Kidney (tissue), 14 donors: ENCODE measurements around the gene FBN1. TPM values are rescaled to one million over a fixed set of nuclear protein-coding genes. Genes with fewer than 3 reads are reported as not detected.

Experiments
- DNase-seq, 5 donors: peaks; one replicate each; pipeline ENCODE4 v3.0.0-alpha.2; 2013 to 2020
- FAIRE-seq: peaks from 2 replicates; lab custom pipeline; 2012; peaks lifted over from hg19 to GRCh38; lab: Jason Lieb, UNC
- H3K27ac ChIP-seq, 2 donors: one replicate each; pipeline ENCODE4 v1.7.0; 2013; ENCODE audit warnings: low read depth in 2 of 2, low read length in 2 of 2, inconsistent platforms in 1 of 2
- H3K27me3 ChIP-seq: one replicate; pipeline ENCODE4 v1.7.1; 2013; ENCODE audit warnings: low read length, inconsistent platforms; ENCODE audit not compliant: control insufficient read depth, insufficient read depth
- H3K36me3 ChIP-seq, 3 donors: one replicate each; pipeline versions ENCODE4 v1.7.0 to v1.7.1; 2013; ENCODE audit warnings: low read length in 3 of 3, control low read depth in 1 of 3, inconsistent platforms in 1 of 3; ENCODE audit not compliant: insufficient read depth in 3 of 3, control insufficient read depth in 2 of 3
- H3K4me1 ChIP-seq, 3 donors: one replicate each; pipeline versions ENCODE4 v1.7.0 to v1.7.1; 2013; ENCODE audit warnings: low read length in 3 of 3, inconsistent platforms in 1 of 3, low read depth in 1 of 3; ENCODE audit not compliant: control insufficient read depth in 2 of 3, insufficient read depth in 2 of 3
- H3K4me3 ChIP-seq, 3 donors: one replicate each; pipeline versions ENCODE4 v1.7.0 to v1.8.1; 2013; ENCODE audit warnings: low read length in 3 of 3, control low read depth in 1 of 3, inconsistent platforms in 1 of 3
- H3K9ac ChIP-seq, 3 donors: one replicate each; pipeline versions ENCODE4 v1.7.0 to v1.7.1; 2013; ENCODE audit warnings: low read length in 3 of 3, control low read depth in 1 of 3, inconsistent platforms in 1 of 3
- H3K9me3 ChIP-seq, 3 donors: one replicate each; pipeline versions ENCODE4 v1.7.0 to v1.7.1; 2013; ENCODE audit warnings: low read length in 3 of 3, control low read depth in 1 of 3, inconsistent platforms in 1 of 3; ENCODE audit not compliant: control insufficient read depth in 2 of 3, insufficient read depth in 1 of 3
- intact Hi-C: fragments of 100-400 bp; cut with DNase I; formaldehyde crosslinking; loops from one replicate; pipeline ENCODE4 v1.11.1; 2022
- polyA plus RNA-seq: library from polyadenylated mRNA; stranded (reverse); fragments of 350-450 nt; fragmentation: Illumina TruSeq; extraction: RNeasy Lipid Tissue Mini Kit (QIAGEN cat#74804); gene quantifications from one replicate; pipeline ENCODE4 v1.2.3, GENCODE V29; 2014; ENCODE audit warnings: low read depth, low replicate concordance; ENCODE audit not compliant: insufficient read depth
- total RNA-seq: library from RNA; stranded (reverse); fragmentation: NEBNext Ultra II Directional; extraction: Animal tissue kit (Norgen Biotek cat#: 25700); gene quantifications from one replicate; pipeline ENCODE4 v1.2.1, GENCODE V29; 2021
- TF ChIP-seq, protein P1 (sequence below): IDR thresholded peaks from 3 replicates; pipeline ENCODE4 v1.5.1; 2012; ENCODE audit warnings: mild to moderate bottlenecking, moderate library complexity, borderline replicate concordance; ENCODE audit not compliant: insufficient read depth; ENCODE audit errors: extremely low read depth
- donor health status: control.
- donor health status: control.
- donor health status: control.
- donor health status: control.
- donor health status: control.
- donor health status: DM: yes; HTN: yes; CAD: no.
- donor health status: Normal renal cell carcinoma (clear cell type).

The FBN1 gene
- total and polyA plus RNA-seq, 2 donors from 2014 or later = 2.4 to 30.8 TPM

DNA sequence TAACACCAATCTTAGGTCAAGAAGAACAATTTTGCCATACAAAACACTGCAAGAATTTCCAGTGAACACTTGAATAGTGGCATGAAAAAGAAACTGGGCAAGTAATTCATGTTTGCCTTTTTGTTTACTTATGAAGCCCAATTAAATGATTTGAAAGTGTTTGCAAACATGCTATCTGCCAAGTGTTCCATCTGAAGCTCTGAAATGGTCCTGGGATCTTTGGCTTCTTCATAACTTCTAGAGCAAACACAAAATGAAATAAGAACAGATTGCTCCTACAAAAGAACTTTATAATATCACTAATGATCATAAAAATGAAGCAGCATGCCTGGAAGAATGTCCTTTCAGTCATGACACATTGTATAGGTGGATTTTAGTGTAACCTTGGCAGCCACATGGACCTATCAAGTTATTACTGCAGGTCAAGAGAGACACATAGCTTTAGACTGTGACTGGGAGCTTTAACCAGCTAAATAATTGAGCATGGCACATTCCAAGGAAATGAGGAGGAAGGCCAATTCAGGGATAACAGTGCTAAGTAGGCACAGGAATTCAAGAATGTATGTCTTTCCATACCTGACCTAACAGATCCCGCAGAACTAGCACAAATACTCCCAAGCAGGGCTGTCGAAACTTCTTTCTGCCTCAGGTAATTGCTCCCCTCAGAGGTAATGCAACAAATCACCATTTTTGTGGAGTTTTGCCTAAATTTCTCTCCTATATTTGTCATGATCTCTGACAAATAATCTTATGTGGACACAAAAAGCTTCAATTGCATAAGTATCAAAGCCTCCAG is 169.7 kb downstream of the FBN1 start:
- Histone ChIP-seq H3K4me1 (no peaks in the 10 kb centered on the region), H3K9ac (no peak overlapping the region), H3K36me3 (no peaks in the 10 kb centered on the region), H3K4me3 (no peak overlapping the region), H3K27me3 (no peaks in the 10 kb centered on the region), H3K9me3 (no peaks in the 10 kb centered on the region), H3K27ac (no peak overlapping the region)
- FAIRE-seq = no peak
- intact Hi-C loops = no loop called here
- no peak for DNase-seq
- TF ChIP-seq, protein P1, sequence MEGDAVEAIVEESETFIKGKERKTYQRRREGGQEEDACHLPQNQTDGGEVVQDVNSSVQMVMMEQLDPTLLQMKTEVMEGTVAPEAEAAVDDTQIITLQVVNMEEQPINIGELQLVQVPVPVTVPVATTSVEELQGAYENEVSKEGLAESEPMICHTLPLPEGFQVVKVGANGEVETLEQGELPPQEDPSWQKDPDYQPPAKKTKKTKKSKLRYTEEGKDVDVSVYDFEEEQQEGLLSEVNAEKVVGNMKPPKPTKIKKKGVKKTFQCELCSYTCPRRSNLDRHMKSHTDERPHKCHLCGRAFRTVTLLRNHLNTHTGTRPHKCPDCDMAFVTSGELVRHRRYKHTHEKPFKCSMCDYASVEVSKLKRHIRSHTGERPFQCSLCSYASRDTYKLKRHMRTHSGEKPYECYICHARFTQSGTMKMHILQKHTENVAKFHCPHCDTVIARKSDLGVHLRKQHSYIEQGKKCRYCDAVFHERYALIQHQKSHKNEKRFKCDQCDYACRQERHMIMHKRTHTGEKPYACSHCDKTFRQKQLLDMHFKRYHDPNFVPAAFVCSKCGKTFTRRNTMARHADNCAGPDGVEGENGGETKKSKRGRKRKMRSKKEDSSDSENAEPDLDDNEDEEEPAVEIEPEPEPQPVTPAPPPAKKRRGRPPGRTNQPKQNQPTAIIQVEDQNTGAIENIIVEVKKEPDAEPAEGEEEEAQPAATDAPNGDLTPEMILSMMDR = no peak

DNA sequence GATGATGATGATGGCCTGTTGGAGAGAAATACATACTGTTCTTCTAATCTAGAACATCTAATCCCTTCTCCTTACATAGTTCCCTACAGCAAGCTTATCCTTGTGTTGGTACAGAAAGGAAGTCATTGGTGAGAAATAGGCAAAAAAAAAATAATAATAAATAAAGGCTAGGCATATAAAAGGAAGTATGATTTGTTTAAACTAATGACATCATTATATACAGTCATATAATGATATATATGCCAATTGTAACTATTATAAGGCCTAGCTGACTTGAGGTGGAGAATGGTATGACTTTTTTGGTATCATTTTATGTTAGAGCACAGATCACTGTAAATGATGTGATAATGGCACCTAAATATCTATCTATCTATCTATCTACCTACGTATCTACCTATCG is 171.8 kb downstream of the FBN1 start:
- Histone ChIP-seq H3K4me1 (no peaks in the 10 kb centered on the region), H3K9me3 (no peaks in the 10 kb centered on the region), H3K9ac (no peak overlapping the region), H3K27ac (no peak overlapping the region), H3K27me3 (no peaks in the 10 kb centered on the region), H3K36me3 (no peaks in the 10 kb centered on the region), H3K4me3 (no peak overlapping the region)
- FAIRE-seq = no peak
- no peak for DNase-seq
- TF ChIP-seq, protein P1 = no peak
- intact Hi-C loops = no loop called here

DNA sequence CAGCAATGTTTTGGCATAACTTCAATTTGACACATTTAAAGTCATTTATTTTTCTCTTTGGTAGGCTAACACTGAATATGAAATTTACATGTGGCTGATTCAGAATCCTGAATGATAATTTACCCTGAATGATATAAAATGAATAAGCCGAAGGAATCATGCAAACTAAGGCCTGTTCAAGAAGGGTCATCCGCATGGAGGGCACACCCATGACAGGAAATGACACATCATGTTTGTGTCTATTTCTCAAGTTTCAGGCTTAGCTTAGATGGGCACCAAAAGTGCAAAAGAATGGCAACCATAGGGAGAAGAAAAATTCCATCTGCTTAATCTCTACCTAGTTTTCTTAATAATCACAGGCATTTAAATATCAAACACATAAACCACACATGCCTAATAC is 172.8 kb downstream of the FBN1 start:
- FAIRE-seq = no peak
- H3K9me3 ChIP-seq = no peaks in the 10 kb centered on the region
- no peaks in the 10 kb centered on the region for H3K36me3 ChIP-seq

More for the DNA sequence above, 172.8 kb downstream of the FBN1 start:
- H3K27me3 ChIP-seq = no peaks in the 10 kb centered on the region
- no peak overlapping the region for H3K9ac ChIP-seq
- intact Hi-C loops = no loop called here
- TF ChIP-seq, protein P1 = no peak
- no peak for DNase-seq
- no peak overlapping the region for H3K4me3 ChIP-seq
- no peaks in the 10 kb centered on the region for H3K4me1 ChIP-seq
- no peak overlapping the region for H3K27ac ChIP-seq
